Endothelial cell of umbilical vein (primary cell): ENCODE data around the gene CBFA2T3. TPM values are rescaled to one million over a fixed set of nuclear protein-coding genes. Genes with fewer than 3 reads are reported as not detected.

Source experiments
- BruUV-seq: library from RNA; stranded (reverse); fragments of 400-500 nt; replicated peaks from 2 replicates; lab custom pipeline; 2021; lab: Mats Ljungman, UMichigan
- CTCF ChIA-PET: fragments of 300-600, 350-600 bp; sonication (Branson Sonifier 250); formaldehyde crosslinking; loops from one replicate; lab custom pipeline; 2021; ENCODE audit warnings: antibody characterized with exemption, inconsistent platforms; lab: Charles Lee
- POLR2A ChIA-PET: fragments of 300-600, 350-600 bp; sonication (Branson Sonifier 250); formaldehyde crosslinking; loops from one replicate; lab custom pipeline; 2021; ENCODE audit warnings: antibody characterized with exemption, inconsistent platforms; lab: Charles Lee
- DNase-seq: peaks from one replicate; pipeline ENCODE4 v3.0.0-alpha.2; 2011; ENCODE audit warnings: low read depth, low spot score
- FAIRE-seq: peaks from 2 replicates; lab custom pipeline; 2011; peaks lifted over from hg19 to GRCh38; lab: Jason Lieb, UNC
- H2AFZ ChIP-seq: 2 replicates; pipeline ENCODE4 v1.6.0; 2012; ENCODE audit warnings: low read depth, low read length, control low read depth, inconsistent platforms
- H3K27ac ChIP-seq: 2 replicates; pipeline ENCODE4 v1.5.1; 2011; ENCODE audit warnings: low read depth, mild to moderate bottlenecking, control low read depth, low read length, moderate library complexity; ENCODE audit not compliant: insufficient read depth
- H3K27me3 ChIP-seq, 2 experiments: 2 replicates each; pipeline versions ENCODE4 v1.6.0 to v1.6.1; 2011; ENCODE audit warnings: low read length in 2 of 2, mixed read lengths in 1 of 2; ENCODE audit not compliant: control insufficient read depth in 2 of 2, insufficient read depth in 2 of 2
- H3K36me3 ChIP-seq, 2 experiments: 2 replicates in 1 of 2; 3 replicates in 1 of 2; pipeline ENCODE4 v1.5.1; 2011; ENCODE audit warnings: low read length in 2 of 2, mild to moderate bottlenecking in 1 of 2, moderate library complexity in 1 of 2; ENCODE audit not compliant: control insufficient read depth in 2 of 2, insufficient read depth in 2 of 2; ENCODE audit errors: extremely low read depth in 1 of 2
- H3K4me1 ChIP-seq: 3 replicates; pipeline ENCODE4 v1.5.1; 2011; ENCODE audit warnings: mild to moderate bottlenecking, low read length; ENCODE audit not compliant: control insufficient read depth, insufficient read depth; ENCODE audit errors: extremely low read depth
- H3K4me2 ChIP-seq: 2 replicates; pipeline ENCODE4 v1.6.1; 2011; ENCODE audit warnings: low read length, control low read depth, mixed read lengths; ENCODE audit not compliant: insufficient read depth
- H3K4me3 ChIP-seq, 3 experiments: fragments of 200-600 bp in 1 of 3; sonication (generic), shearing (Covaris generic) in 1 of 3; replicated peaks in 1 of 3; 2 replicates each; pipeline ENCODE4 v1.5.1; 2011 to 2016; ENCODE audit warnings: control low read depth in 3 of 3, low read length in 3 of 3, mild to moderate bottlenecking in 2 of 3, inconsistent platforms in 1 of 3, low read depth in 1 of 3, moderate library complexity in 1 of 3; ENCODE audit not compliant: insufficient read depth in 1 of 3
- H3K79me2 ChIP-seq: 2 replicates; pipeline ENCODE4 v1.6.0; 2012; ENCODE audit warnings: low read length, inconsistent platforms; ENCODE audit not compliant: control insufficient read depth, insufficient read depth
- H3K9ac ChIP-seq: replicated peaks from 2 replicates; pipeline ENCODE3; 2011; ENCODE audit warnings: low read length, control low read depth; ENCODE audit not compliant: insufficient read depth; ENCODE audit errors: extremely low read depth
- H3K9me1 ChIP-seq: replicated peaks from 3 replicates; pipeline ENCODE4 v1.6.0; 2011; ENCODE audit warnings: mild to moderate bottlenecking, low read length; ENCODE audit not compliant: control insufficient read depth, insufficient read depth; ENCODE audit errors: extremely low read depth
- H3K9me3 ChIP-seq: replicated peaks from 2 replicates; pipeline ENCODE4 v1.5.1; 2012; ENCODE audit warnings: low read length, inconsistent platforms; ENCODE audit not compliant: control insufficient read depth, insufficient read depth
- H4K20me1 ChIP-seq: replicated peaks from 2 replicates; pipeline ENCODE3; 2011; ENCODE audit warnings: mild to moderate bottlenecking, low read length; ENCODE audit not compliant: control insufficient read depth, insufficient read depth; ENCODE audit errors: extremely low read depth
- EZH2 ChIP-seq: IDR thresholded peaks from 2 replicates; pipeline ENCODE4 v1.6.1; 2012; ENCODE audit warnings: borderline replicate concordance, low read depth, mild to moderate bottlenecking, moderate library complexity, low read length, inconsistent platforms; ENCODE audit not compliant: severe bottlenecking
- FOS ChIP-seq: IDR thresholded peaks from 2 replicates; pipeline ENCODE4 v1.6.1; 2011; ENCODE audit warnings: mild to moderate bottlenecking, low read length, moderate library complexity, borderline replicate concordance; ENCODE audit not compliant: insufficient read depth
- GATA2 ChIP-seq: IDR thresholded peaks from 2 replicates; pipeline ENCODE4 v1.7.0; 2011; ENCODE audit warnings: low read depth, mild to moderate bottlenecking, moderate library complexity, mixed read lengths, low read length; ENCODE audit not compliant: insufficient read length, insufficient read depth
- JUN ChIP-seq: IDR thresholded peaks from 2 replicates; pipeline ENCODE4 v1.6.1; 2011; ENCODE audit warnings: borderline replicate concordance, low read depth; ENCODE audit not compliant: insufficient read length, insufficient read depth
- MYC ChIP-seq: IDR thresholded peaks from one replicate; pipeline ENCODE4 v1.6.1; 2011; ENCODE audit warnings: mild to moderate bottlenecking, low read depth, low read length
- POLR2A ChIP-seq: IDR thresholded peaks from 2 replicates; pipeline ENCODE4 v1.6.1; 2012; ENCODE audit warnings: low read depth, mild to moderate bottlenecking, control low read depth, low read length
- POLR2AphosphoS5 ChIP-seq: IDR thresholded peaks from 2 replicates; pipeline ENCODE4 v1.6.1; 2012; ENCODE audit warnings: low read depth, mild to moderate bottlenecking, control low read depth, low read length, moderate library complexity; ENCODE audit not compliant: insufficient read depth
- dilution Hi-C: fragments of 300-500 bp; cut with MboI; formaldehyde crosslinking; loops from one replicate; pipeline ENCODE4 v1.15.0; 2019; ENCODE audit warnings: low sequenced_read_pairs; ENCODE audit not compliant: extremely low pct_ligation_motif_present
- intact Hi-C: fragments of 100-400 bp; cut with micrococcal nuclease; formaldehyde crosslinking; loops from one replicate; pipeline ENCODE4 v1.10.0; 2022
- polyA plus RNA-seq, 4 experiments: library from polyadenylated mRNA; depleted of rRNA in 3 of 4; stranded (reverse) in 3 of 4; unstranded in 1 of 4; fragments of >200 nt; gene quantifications; 2 replicates each; pipeline versions ENCODE4 v1.2.1 to v1.2.3, GENCODE V29; 2011 to 2012; ENCODE audit warnings: missing spikeins in 1 of 4
- total RNA-seq: library from RNA; stranded (reverse); gene quantifications from 2 replicates; pipeline ENCODE4 v1.2.3, GENCODE V29; 2021
- TF ChIP-seq, protein P1 (sequence below): IDR thresholded peaks from 2 replicates; pipeline ENCODE4 v1.6.1; 2011; ENCODE audit not compliant: insufficient read depth, insufficient read length
- TF ChIP-seq, protein P2 (sequence below), 2 donors: IDR thresholded peaks; 1 replicate in 1 of 2; 2 replicates in 1 of 2; pipeline ENCODE4 v1.5.1; 2011; ENCODE audit warnings: low read length in 2 of 2, mild to moderate bottlenecking in 2 of 2, moderate library complexity in 2 of 2, control low read depth in 1 of 2, inconsistent platforms in 1 of 2, low read depth in 1 of 2; ENCODE audit not compliant: insufficient read depth in 1 of 2; ENCODE audit errors: extremely low read depth in 1 of 2

Gene CBFA2T3
- total and polyA plus RNA-seq, 2 donors (not counting 3 experiments of a cell fraction or from before 2014, with no cell fraction given) = not detected

DNA sequence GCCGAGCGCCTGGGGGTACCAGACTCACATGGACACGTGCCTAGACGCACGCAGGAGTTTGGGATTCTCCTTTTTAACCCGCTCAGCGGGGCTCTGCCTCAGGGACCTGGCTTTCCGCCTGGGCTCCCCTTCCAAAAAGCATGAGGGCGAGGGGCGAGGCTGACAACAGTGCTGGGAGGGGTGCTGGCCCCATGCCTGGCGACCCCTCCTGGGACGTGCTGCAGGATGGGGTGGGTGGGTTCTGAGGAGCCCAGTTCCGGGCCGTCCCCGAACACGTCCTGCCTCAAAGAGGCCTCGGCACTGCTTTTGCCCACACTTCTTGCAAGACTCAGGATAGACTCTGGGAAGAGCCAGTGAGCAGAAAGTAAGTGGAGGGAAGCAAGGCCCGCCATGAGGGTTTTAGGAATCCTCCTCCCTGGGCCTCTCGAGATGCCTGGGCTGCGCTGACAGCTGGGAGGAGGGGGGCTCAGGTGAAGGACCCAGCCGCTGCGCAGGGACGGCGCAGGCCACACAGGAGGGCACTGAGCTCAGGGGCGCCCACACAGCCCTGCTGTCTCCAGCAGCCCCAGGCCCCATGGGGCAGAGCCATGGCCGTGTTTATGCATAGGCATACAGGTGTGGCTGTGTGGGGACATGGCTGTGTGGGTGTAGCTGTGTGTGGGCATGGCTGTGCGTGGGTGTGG lies 95.2 kb downstream of the CBFA2T3 start:
- dilution Hi-C loops (no loop called here), intact Hi-C loops (no loop called here)
- DNase-seq = no peak
- H3K27me3 ChIP-seq = no peaks in the 10 kb centered on the region
- H3K4me2 ChIP-seq = no peak overlapping the region
- no peaks in the 10 kb centered on the region for H3K4me1 ChIP-seq
- POLR2A ChIA-PET = no interaction called here
- TF ChIP-seq JUN = no peak
- TF ChIP-seq POLR2AphosphoS5 = no peak
- no peak for TF ChIP-seq GATA2
- TF ChIP-seq FOS = no peak
- no peaks in the 10 kb centered on the region for H4K20me1 ChIP-seq
- no TSS peak for BruUV-seq
- no peak overlapping the region for H3K4me3 ChIP-seq
- no peaks in the 10 kb centered on the region for H3K9me3 ChIP-seq
- CTCF ChIA-PET = no interaction called here
- no peak overlapping the region for H3K27ac ChIP-seq
- no peaks in the 10 kb centered on the region for H3K9me1 ChIP-seq
- H3K36me3 ChIP-seq = no peaks in the 10 kb centered on the region
- no peaks in the 10 kb centered on the region for H3K79me2 ChIP-seq
- no peak overlapping the region for H3K9ac ChIP-seq
- FAIRE-seq = no peak
- H2AFZ ChIP-seq = no peak overlapping the region

GRCh38 chr16:88881007-88881615 lies 95.9 kb downstream of the CBFA2T3 start:
- DNase-seq (no peak), FAIRE-seq (no peak)
- intact Hi-C loops (no loop called here), dilution Hi-C loops (no loop called here)
- no peaks in the 10 kb centered on the region for H3K36me3 ChIP-seq
- no peaks in the 10 kb centered on the region for H3K9me1 ChIP-seq
- H3K27me3 ChIP-seq = no peaks in the 10 kb centered on the region
- no peaks in the 10 kb centered on the region for H3K4me1 ChIP-seq
- no peak overlapping the region for H3K9ac ChIP-seq
- no peak overlapping the region for H2AFZ ChIP-seq
- no peaks in the 10 kb centered on the region for H3K79me2 ChIP-seq
- H3K4me2 ChIP-seq = no peak overlapping the region
- no peaks in the 10 kb centered on the region for H4K20me1 ChIP-seq
- TF ChIP-seq, protein P1, sequence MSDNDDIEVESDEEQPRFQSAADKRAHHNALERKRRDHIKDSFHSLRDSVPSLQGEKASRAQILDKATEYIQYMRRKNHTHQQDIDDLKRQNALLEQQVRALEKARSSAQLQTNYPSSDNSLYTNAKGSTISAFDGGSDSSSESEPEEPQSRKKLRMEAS = no peak
- no peak for TF ChIP-seq POLR2A
- TF ChIP-seq FOS = no peak
- TF ChIP-seq POLR2AphosphoS5 = no peak
- TF ChIP-seq, protein P2, sequence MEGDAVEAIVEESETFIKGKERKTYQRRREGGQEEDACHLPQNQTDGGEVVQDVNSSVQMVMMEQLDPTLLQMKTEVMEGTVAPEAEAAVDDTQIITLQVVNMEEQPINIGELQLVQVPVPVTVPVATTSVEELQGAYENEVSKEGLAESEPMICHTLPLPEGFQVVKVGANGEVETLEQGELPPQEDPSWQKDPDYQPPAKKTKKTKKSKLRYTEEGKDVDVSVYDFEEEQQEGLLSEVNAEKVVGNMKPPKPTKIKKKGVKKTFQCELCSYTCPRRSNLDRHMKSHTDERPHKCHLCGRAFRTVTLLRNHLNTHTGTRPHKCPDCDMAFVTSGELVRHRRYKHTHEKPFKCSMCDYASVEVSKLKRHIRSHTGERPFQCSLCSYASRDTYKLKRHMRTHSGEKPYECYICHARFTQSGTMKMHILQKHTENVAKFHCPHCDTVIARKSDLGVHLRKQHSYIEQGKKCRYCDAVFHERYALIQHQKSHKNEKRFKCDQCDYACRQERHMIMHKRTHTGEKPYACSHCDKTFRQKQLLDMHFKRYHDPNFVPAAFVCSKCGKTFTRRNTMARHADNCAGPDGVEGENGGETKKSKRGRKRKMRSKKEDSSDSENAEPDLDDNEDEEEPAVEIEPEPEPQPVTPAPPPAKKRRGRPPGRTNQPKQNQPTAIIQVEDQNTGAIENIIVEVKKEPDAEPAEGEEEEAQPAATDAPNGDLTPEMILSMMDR (IDR thresholded peaks at IDR 0.05; ENCODE audit: extremely low read depth in 1 of 2, insufficient read depth in 1 of 2, low read depth in 1 of 2, low read length in 2 of 2) = no peak
- TF ChIP-seq GATA2 = no peak
- no peak for TF ChIP-seq MYC
- TF ChIP-seq JUN = no peak
- no peak for TF ChIP-seq EZH2
- BruUV-seq = no TSS peak
- no peaks in the 10 kb centered on the region for H3K9me3 ChIP-seq
- no peak overlapping the region for H3K27ac ChIP-seq
- CTCF ChIA-PET = no interaction called here
- POLR2A ChIA-PET = no interaction called here
- no peak overlapping the region for H3K4me3 ChIP-seq
